Esophagus squamous epithelium (tissue), 4 donors: ENCODE data around the gene LYRM1.

Experiments
- POLR2A ChIP-seq, 4 donors: fragments of 450-650 bp; IDR thresholded peaks; one replicate each; pipeline ENCODE4 v1.6.1; 2017; ENCODE audit warnings: antibody characterized with exemption in 4 of 4, mild to moderate bottlenecking in 4 of 4, moderate library complexity in 3 of 4
- TF ChIP-seq, protein P1 (sequence below), 6 experiments: fragments of 450-650 bp in 4 of 6; fragments of 200-600 bp in 2 of 6; sonication (generic) in 2 of 6; IDR thresholded peaks; one replicate each; pipeline ENCODE4 v1.5.1; 2016 to 2019; ENCODE audit warnings: antibody characterized with exemption in 6 of 6, mild to moderate bottlenecking in 4 of 6, moderate library complexity in 4 of 6

DNA sequence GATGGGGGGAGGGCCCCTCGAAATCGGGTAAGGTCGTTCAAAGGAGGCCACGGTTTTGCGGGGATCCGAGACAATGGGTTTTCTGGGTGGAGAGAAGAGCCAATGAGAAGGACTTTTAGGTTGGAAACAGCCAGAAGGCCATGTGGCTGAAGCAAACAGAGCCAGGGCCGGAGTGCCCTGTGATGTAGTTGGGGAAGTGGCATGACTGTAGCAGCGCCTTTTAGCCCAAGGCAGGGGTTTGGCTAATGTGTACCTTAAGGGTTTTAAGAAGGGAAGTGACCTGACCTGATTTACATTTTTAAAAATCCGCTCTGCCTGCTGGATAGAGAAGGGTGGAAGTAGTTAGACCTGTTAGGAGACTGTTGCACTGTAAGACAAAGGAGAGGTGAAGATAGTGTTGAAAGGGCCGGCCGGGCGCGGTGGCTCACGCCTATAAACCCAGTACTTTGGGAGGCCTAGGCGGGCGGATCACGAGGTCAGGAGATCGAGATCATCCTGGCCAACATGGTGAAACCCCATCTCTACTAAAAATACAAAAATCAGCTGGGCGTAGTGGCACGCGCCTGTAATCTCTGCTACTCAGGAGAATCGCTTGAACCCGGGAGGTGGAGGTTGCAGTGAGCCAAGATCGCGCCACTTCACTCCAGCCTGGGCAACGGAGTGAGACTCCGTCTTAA, 1.0 kb downstream of the LYRM1 start:
- TF ChIP-seq POLR2A (IDR thresholded peaks at IDR 0.05): peak in 2 of 4 donors; percentile 42 to 43
- TF ChIP-seq, protein P1, sequence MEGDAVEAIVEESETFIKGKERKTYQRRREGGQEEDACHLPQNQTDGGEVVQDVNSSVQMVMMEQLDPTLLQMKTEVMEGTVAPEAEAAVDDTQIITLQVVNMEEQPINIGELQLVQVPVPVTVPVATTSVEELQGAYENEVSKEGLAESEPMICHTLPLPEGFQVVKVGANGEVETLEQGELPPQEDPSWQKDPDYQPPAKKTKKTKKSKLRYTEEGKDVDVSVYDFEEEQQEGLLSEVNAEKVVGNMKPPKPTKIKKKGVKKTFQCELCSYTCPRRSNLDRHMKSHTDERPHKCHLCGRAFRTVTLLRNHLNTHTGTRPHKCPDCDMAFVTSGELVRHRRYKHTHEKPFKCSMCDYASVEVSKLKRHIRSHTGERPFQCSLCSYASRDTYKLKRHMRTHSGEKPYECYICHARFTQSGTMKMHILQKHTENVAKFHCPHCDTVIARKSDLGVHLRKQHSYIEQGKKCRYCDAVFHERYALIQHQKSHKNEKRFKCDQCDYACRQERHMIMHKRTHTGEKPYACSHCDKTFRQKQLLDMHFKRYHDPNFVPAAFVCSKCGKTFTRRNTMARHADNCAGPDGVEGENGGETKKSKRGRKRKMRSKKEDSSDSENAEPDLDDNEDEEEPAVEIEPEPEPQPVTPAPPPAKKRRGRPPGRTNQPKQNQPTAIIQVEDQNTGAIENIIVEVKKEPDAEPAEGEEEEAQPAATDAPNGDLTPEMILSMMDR (IDR thresholded peaks at IDR 0.05): no peak
